Choroid plexus epithelial cell (primary cell): ENCODE measurements around the gene TNNI3K.
A peak's percentile ranks its signal among the peaks of the same experiment; 100 is the strongest.

Experiments used
- DNase-seq: peaks from one replicate; pipeline ENCODE4 v3.0.0-alpha.2; 2010; ENCODE audit warnings: low read depth
- H3K4me3 ChIP-seq: 2 replicates; pipeline ENCODE4 v1.5.1; 2011; ENCODE audit warnings: low read depth, mild to moderate bottlenecking, control low read depth, low read length, moderate library complexity
- TF ChIP-seq, protein P1 (sequence below): conservative IDR thresholded peaks from 2 replicates; pipeline ENCODE4 v1.5.1; 2011; ENCODE audit warnings: low read depth, mild to moderate bottlenecking, control low read depth, inconsistent platforms, low read length, moderate library complexity

Gene TNNI3K

DNA sequence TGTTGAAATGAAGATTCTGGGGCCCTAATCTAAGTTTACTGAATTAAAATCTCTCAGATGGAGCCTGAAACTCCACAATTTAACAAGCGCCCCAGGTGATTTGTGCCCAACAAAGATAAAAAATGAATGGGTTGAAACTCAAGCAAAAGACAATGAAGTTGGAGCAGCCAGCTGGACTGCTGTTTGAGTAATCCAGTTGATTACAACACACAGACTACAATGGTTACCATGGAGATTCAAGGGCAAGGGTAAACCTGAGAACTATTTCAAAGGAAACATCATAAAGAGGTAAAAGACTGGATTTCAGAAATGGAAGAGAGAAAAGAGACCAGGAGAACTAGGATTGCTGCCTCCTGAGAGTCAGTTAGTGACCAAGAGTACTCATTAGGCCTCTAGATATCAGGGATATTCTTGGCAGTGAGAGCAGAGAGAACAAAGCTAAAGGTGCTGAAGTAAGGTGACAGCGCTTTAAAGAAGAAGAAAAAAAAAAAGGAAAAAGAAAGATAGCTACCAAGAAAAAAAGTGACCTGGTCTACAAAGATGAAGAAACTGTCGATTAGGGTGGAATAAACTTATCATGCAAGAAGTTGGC, 232.7 kb downstream of the TNNI3K start:
- no peak overlapping the region for H3K4me3 ChIP-seq
- TF ChIP-seq, protein P1, sequence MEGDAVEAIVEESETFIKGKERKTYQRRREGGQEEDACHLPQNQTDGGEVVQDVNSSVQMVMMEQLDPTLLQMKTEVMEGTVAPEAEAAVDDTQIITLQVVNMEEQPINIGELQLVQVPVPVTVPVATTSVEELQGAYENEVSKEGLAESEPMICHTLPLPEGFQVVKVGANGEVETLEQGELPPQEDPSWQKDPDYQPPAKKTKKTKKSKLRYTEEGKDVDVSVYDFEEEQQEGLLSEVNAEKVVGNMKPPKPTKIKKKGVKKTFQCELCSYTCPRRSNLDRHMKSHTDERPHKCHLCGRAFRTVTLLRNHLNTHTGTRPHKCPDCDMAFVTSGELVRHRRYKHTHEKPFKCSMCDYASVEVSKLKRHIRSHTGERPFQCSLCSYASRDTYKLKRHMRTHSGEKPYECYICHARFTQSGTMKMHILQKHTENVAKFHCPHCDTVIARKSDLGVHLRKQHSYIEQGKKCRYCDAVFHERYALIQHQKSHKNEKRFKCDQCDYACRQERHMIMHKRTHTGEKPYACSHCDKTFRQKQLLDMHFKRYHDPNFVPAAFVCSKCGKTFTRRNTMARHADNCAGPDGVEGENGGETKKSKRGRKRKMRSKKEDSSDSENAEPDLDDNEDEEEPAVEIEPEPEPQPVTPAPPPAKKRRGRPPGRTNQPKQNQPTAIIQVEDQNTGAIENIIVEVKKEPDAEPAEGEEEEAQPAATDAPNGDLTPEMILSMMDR = no peak
- no peak for DNase-seq

DNA sequence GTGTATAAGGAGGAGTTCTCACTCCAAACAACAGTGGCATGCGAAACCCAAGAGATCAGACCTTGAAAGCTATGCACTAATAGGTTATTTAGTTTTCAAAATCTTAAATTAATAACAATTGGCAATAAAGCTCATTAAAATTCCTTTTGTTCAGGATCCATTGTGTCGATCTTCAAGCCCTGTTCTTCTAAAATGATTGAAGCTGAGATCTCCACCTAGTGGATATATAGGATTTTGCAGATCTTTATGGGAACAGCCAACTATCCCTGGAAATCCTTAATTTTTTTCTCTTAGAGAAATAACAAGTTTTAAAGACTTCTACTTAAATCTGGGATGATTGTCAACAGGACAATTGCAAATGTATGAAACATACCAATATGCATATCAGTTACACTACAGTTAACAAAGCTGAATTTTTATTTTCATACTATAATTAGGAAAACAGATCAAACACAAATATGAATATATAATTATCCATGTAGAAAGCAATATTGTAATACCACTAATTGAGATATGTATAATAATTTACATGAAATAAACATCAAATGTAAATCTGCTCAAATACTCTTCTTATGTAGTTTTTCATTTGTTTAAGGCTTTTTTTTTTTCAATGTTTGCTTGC, 233.9 kb downstream of the TNNI3K start:
- TF ChIP-seq, protein P1 = peak; percentile 61
- DNase-seq = peak; percentile 60
- H3K4me3 ChIP-seq = no peak overlapping the region

DNA sequence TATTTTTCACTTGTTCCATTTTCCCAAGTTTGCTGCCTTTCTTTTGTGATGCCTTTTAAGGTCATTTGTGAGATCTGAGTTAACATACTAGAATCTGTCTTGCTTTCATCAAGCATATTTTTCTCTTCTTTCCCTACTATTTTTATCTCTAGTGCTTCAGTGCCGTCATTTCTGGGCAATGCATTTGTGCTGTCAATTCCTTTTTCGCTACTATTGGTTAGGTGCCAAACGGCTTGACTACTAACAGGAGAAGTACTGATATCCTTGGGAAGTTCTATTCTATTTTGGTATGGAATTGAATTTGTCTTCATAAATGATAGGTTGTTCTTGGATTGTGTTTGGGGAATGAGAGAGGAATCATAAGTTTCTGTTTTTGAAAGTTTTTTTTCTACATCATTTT, 235.1 kb downstream of the TNNI3K start:
- H3K4me3 ChIP-seq = no peak overlapping the region
- TF ChIP-seq, protein P1 = no peak
- no peak for DNase-seq

DNA sequence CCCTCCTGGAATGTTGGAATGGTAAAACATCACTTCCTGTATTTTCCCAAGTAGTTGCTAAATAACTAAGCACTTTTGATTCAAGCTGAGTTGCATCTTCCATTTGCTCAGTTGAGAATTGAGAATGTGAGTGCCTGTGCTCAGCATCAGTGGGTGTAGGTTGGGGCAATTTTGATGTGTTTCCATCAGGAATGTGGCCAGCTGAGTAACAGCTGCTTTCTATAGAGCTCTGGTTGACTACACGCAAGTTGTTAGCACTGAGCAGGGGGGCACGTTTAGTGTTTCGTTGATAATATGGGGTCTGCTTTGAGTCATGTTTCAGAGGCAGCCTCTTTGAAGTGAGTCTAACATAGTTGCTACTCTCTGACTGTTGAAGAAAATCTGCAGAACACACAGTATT, 235.7 kb downstream of the TNNI3K start:
- no peak for DNase-seq
- TF ChIP-seq, protein P1 = no peak
- H3K4me3 ChIP-seq = no peak overlapping the region

DNA sequence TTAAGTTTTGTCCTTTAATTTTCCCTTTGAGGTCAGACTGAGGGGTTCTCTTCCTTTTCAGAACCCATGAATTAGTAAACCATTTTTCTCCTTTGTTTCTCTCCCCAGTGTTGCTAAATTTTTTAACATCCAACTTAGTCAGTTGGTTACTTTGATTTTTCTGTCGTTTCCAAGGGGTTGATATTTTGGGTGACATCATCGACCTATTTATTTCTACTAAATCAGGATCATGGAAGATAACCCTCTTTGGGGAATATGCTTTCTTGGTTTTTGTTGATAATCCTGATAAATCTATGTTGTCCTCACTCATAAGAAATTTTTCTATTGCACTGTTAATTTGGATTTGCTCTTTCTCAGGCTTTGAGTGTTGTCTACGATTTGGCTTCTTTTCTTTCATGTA, 236.3 kb downstream of the TNNI3K start:
- no peak overlapping the region for H3K4me3 ChIP-seq
- DNase-seq = no peak
- TF ChIP-seq, protein P1 = no peak

DNA sequence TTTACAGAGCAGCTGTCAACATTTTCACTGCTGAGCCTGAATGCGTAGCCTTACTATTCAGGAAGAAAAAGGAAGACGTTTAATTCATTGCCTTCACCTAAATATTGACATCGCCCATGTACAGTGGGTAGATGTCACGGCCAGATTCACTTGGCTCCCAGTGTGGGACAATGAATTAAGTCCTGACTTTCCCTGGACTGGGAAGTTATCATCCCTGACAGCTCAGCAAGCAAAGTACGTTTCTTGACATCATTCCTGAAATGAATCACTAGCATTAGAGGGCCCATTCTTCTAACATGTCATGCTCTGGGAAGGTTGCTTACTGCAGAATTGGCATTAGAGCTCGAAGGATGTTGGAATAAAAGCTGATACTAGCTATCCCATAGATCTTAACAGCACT, 239.4 kb downstream of the TNNI3K start:
- TF ChIP-seq, protein P1 = no peak
- no peak overlapping the region for H3K4me3 ChIP-seq
- no peak for DNase-seq

DNA sequence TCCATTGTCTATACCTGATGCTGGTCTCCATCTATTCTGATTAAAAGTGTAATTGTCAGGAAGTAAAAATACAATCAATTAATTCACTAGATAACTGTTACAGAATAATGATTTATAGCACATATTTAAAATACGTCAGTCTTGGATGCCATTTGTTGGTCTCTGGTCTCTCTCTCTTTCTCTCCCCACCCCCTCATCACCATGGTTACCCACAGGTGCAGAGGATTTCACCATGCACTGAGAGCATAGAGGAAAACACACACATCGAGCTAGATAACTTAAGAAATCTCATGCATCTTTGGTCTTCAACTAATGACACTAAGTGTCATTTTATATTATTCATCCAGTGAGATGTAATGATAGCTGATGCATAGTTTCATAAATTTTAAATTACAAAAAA, 243.8 kb downstream of the TNNI3K start:
- DNase-seq = no peak
- no peak overlapping the region for H3K4me3 ChIP-seq
- TF ChIP-seq, protein P1 = no peak
